ENCODE data around the gene RTKN2.

Gene RTKN2

GRCh38 chr10:62233356-62234076 lies 35.1 kb downstream of the RTKN2 start:
- Histone ChIP-seq H3K4me3 (no peak overlapping the region), H3K27me3 (no peaks in the 10 kb centered on the region), H3K9me3 (no peaks in the 10 kb centered on the region), H3K4me1 (no peaks in the 10 kb centered on the region), H4K20me1 (no peaks in the 10 kb centered on the region), H3K27ac (no peak overlapping the region), H3K9ac (no peak overlapping the region), H3K4me2 (no peak overlapping the region), H3K36me3 (peaks cover 19% of the 10 kb centered on the region; the same call in 1 of the 2 replicates)
- TF ChIP-seq Cebpa-rat (IDR thresholded peaks at IDR 0.05): no peak

DNA sequence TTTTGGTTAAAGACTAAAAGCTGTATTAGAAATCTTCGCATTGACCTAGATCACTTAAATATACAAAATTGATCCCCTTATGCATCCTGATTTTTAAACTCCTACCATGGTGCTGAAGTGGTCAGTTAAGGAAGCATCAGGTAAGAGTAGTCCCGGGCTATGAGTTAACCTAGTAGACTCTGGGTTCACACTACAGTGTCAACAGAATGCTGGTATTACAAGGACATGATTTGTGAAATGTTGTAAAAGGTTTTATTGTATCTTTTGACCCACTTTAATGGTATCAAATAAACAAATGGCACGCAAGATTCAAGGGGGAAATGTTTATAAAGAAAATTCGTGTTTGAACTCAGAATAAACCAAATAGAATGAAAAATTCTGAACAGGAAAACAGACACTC lies 36.8 kb downstream of the RTKN2 start:
- no peak overlapping the region for H3K4me2 ChIP-seq
- H3K36me3 ChIP-seq: peaks cover 28% of the 10 kb centered on the region; the same call in 1 of the 2 replicates
- H3K27ac ChIP-seq: no peak overlapping the region
- no peaks in the 10 kb centered on the region for H3K27me3 ChIP-seq
- H3K9me3 ChIP-seq: no peaks in the 10 kb centered on the region
- H3K9ac ChIP-seq: no peak overlapping the region
- TF ChIP-seq Cebpa-rat (IDR thresholded peaks at IDR 0.05): no peak
- H3K4me3 ChIP-seq: no peak overlapping the region
- H4K20me1 ChIP-seq: no peaks in the 10 kb centered on the region
- H3K4me1 ChIP-seq: no peaks in the 10 kb centered on the region

GRCh38 chr10:62231371-62231770 lies 37.3 kb downstream of the RTKN2 start:
- H3K27me3 ChIP-seq: no peaks in the 10 kb centered on the region
- no peaks in the 10 kb centered on the region for H3K4me1 ChIP-seq
- H3K36me3 ChIP-seq: peaks cover 23% of the 10 kb centered on the region; the same call in 1 of the 2 replicates
- no peak overlapping the region for H3K4me2 ChIP-seq
- H3K4me3 ChIP-seq: no peak overlapping the region
- no peaks in the 10 kb centered on the region for H4K20me1 ChIP-seq
- H3K9ac ChIP-seq: no peak overlapping the region
- H3K27ac ChIP-seq: no peak overlapping the region
- no peaks in the 10 kb centered on the region for H3K9me3 ChIP-seq
- TF ChIP-seq Cebpa-rat (IDR thresholded peaks at IDR 0.05): no peak

- Histone ChIP-seq H3K4me3 (no peak overlapping the region), H3K9ac (no peak overlapping the region), H3K4me1 (no peaks in the 10 kb centered on the region), H3K27ac (no peak overlapping the region), H4K20me1 (no peaks in the 10 kb centered on the region), H3K9me3 (no peaks in the 10 kb centered on the region), H3K36me3 (peaks cover 21% of the 10 kb centered on the region; the same call in 1 of the 2 replicates), H3K27me3 (no peaks in the 10 kb centered on the region), H3K4me2 (no peak overlapping the region)
- TF ChIP-seq Cebpa-rat (IDR thresholded peaks at IDR 0.05): no peak
These were observed 38.1 kb downstream of the RTKN2 start for GRCh38 chr10:62230344-62231121.

GRCh38 chr10:62225362-62225761 lies 43.3 kb downstream of the RTKN2 start:
- Histone ChIP-seq H3K9ac (no peak overlapping the region), H3K4me1 (no peaks in the 10 kb centered on the region), H4K20me1 (no peaks in the 10 kb centered on the region), H3K27ac (no peak overlapping the region), H3K4me2 (no peak overlapping the region), H3K4me3 (no peak overlapping the region), H3K9me3 (no peaks in the 10 kb centered on the region), H3K27me3 (no peaks in the 10 kb centered on the region), H3K36me3 (peaks cover 27% of the 10 kb centered on the region)
- no peak for TF ChIP-seq Cebpa-rat (IDR thresholded peaks at IDR 0.05)

- Histone ChIP-seq H3K9me3 (no peaks in the 10 kb centered on the region), H3K27ac (no peak overlapping the region), H4K20me1 (no peaks in the 10 kb centered on the region), H3K9ac (no peak overlapping the region), H3K27me3 (no peaks in the 10 kb centered on the region), H3K36me3 (peaks cover 27% of the 10 kb centered on the region), H3K4me2 (no peak overlapping the region), H3K4me1 (no peaks in the 10 kb centered on the region), H3K4me3 (no peak overlapping the region)
- no peak for TF ChIP-seq Cebpa-rat (IDR thresholded peaks at IDR 0.05)
These were observed 44.0 kb downstream of the RTKN2 start for GRCh38 chr10:62224606-62225005.

DNA sequence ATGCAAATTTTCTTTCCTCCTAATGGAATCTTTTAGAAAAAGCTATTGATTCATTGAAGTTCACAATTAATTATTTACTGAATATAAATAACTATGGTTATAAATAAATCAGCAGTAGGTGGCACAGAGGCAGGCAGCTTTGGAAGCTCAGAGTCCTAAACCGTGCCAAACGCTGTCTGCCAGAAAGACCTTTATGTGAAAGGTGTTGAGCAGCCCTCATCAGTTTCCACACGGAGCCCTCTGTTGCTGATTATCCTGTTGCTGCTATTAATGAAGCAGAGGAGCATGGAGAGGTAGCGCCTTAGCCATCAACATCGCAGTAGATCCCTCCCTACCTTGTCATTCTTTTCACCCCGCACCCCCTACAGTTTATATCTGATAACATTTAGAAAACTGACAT lies 51.0 kb downstream of the RTKN2 start:
- no peak overlapping the region for H3K27ac ChIP-seq
- H3K4me2 ChIP-seq: no peak overlapping the region
- no peaks in the 10 kb centered on the region for H3K4me1 ChIP-seq
- no peak overlapping the region for H3K9ac ChIP-seq
- H3K36me3 ChIP-seq: peaks cover 17% of the 10 kb centered on the region
- no peak for TF ChIP-seq Cebpa-rat (IDR thresholded peaks at IDR 0.05)
- no peak overlapping the region for H3K4me3 ChIP-seq
- H4K20me1 ChIP-seq: no peaks in the 10 kb centered on the region
- no peaks in the 10 kb centered on the region for H3K27me3 ChIP-seq
- H3K9me3 ChIP-seq: no peaks in the 10 kb centered on the region

DNA sequence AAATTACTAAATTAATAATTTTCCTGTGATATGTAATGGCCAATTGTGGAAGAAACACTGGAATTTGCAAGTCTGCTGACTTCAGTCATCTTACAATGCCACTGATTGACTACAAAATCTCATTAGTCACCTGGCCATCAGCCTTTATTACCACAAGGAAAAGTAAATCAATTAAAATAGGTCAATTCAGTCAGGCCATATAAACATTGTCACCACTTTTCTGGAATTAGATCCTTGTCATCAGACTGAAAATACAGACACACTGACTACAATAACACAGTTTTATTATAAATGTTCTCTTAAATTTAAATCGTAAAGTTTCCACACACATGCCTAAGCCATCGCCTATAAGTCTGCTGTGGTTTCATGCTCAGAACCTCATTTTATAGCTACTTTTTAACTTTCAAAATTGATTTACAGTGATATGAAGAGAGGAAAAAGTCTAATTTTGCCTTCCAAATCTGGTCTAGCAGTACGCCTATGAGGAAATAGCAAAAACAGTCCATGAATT lies 54.2 kb downstream of the RTKN2 start:
- Histone ChIP-seq H3K36me3 (peaks cover 32% of the 10 kb centered on the region), H3K9ac (no peak overlapping the region), H4K20me1 (no peaks in the 10 kb centered on the region), H3K4me2 (no peak overlapping the region), H3K9me3 (no peaks in the 10 kb centered on the region), H3K27me3 (no peaks in the 10 kb centered on the region), H3K4me1 (no peaks in the 10 kb centered on the region), H3K4me3 (no peak overlapping the region), H3K27ac (no peak overlapping the region)
- no peak for TF ChIP-seq Cebpa-rat (IDR thresholded peaks at IDR 0.05)

GRCh38 chr10:62205750-62206399 lies 62.8 kb downstream of the RTKN2 start:
- Histone ChIP-seq H3K4me3 (no peak overlapping the region), H3K36me3 (peaks cover 31% of the 10 kb centered on the region), H3K9ac (no peak overlapping the region), H3K4me1 (no peaks in the 10 kb centered on the region), H3K27ac (no peak overlapping the region), H3K9me3 (no peaks in the 10 kb centered on the region), H4K20me1 (no peaks in the 10 kb centered on the region), H3K27me3 (no peaks in the 10 kb centered on the region), H3K4me2 (no peak overlapping the region)
- TF ChIP-seq Cebpa-rat (IDR thresholded peaks at IDR 0.05): no peak

- TF ChIP-seq Cebpa-rat (IDR thresholded peaks at IDR 0.05): no peak
- H3K9ac ChIP-seq: no peak overlapping the region
- H3K4me3 ChIP-seq: no peak overlapping the region
- H3K27me3 ChIP-seq: no peaks in the 10 kb centered on the region
- no peaks in the 10 kb centered on the region for H4K20me1 ChIP-seq
- H3K4me2 ChIP-seq: no peak overlapping the region
- no peak overlapping the region for H3K27ac ChIP-seq
- no peaks in the 10 kb centered on the region for H3K9me3 ChIP-seq
- peaks cover 13% of the 10 kb centered on the region for H3K4me1 ChIP-seq
- H3K36me3 ChIP-seq: peaks cover 35% of the 10 kb centered on the region
These were observed 69.1 kb downstream of the RTKN2 start for GRCh38 chr10:62199584-62199983.
